GM18520 (cell line): ENCODE measurements around the gene LCA5L.

ENCODE experiments used
- ATAC-seq: cut with Tn5 transposase; IDR thresholded peaks from one replicate; pipeline ENCODE4 v1.9.1; 2021; ENCODE audit not compliant: unreplicated experiment

The LCA5L gene

DNA sequence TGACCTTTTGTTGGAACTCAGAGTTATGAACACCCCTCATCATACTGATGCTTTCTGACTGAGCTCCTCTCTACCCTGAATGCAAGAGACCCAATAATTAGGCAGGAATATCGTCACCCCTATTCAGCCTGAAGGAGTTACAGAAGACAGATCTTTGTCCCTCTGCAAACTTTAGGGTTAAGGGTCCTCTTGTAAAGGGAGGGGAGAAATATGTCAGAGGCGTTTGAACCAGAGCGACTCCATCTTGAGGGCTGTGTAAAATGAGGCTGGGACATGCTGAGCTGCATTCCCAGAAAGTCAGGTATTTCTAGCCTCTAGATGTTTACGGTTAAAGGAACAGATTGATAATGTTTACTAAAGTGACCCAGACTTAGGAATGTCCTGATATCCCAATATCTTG is 86.2 kb downstream of the LCA5L start:
- ATAC-seq: no peak
